Body of pancreas (tissue), 4 donors: ENCODE measurements around the gene SYP.

Source experiments
- POLR2A ChIP-seq, 3 donors: fragments of 450-650 bp; IDR thresholded peaks; one replicate each; pipeline ENCODE4 v1.6.1; 2016; ENCODE audit warnings: antibody characterized with exemption in 3 of 3, mild to moderate bottlenecking in 2 of 3
- TF ChIP-seq, protein P1 (sequence below), 7 experiments: fragments of 450-650 bp in 4 of 7; fragments of 200-600 bp in 3 of 7; sonication (generic) in 3 of 7; IDR thresholded peaks; one replicate each; pipeline ENCODE4 v1.5.1; 2016 to 2019; ENCODE audit warnings: antibody characterized with exemption in 7 of 7

DNA sequence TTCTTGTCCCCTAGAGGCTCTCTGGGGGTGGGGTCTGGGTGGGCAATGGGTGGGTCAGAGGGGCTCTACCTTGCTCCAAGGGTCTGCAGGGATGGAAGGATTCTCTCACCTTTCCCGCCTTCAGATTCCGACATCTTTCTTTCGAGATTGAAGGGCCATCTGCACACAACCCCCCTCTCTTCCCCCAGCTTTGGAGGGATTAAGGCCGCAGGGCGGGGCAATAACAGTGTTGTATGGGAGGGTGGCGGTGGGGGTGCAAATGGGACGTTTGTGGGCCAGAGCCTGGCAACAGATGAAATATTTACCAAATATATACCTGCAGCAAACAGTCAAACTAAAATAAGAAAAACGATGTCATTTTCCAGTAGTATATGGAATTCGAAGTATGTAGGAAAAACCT is 33.2 kb upstream of the SYP start, which contains the start of gene CACNA1F:
- TF ChIP-seq, protein P1, sequence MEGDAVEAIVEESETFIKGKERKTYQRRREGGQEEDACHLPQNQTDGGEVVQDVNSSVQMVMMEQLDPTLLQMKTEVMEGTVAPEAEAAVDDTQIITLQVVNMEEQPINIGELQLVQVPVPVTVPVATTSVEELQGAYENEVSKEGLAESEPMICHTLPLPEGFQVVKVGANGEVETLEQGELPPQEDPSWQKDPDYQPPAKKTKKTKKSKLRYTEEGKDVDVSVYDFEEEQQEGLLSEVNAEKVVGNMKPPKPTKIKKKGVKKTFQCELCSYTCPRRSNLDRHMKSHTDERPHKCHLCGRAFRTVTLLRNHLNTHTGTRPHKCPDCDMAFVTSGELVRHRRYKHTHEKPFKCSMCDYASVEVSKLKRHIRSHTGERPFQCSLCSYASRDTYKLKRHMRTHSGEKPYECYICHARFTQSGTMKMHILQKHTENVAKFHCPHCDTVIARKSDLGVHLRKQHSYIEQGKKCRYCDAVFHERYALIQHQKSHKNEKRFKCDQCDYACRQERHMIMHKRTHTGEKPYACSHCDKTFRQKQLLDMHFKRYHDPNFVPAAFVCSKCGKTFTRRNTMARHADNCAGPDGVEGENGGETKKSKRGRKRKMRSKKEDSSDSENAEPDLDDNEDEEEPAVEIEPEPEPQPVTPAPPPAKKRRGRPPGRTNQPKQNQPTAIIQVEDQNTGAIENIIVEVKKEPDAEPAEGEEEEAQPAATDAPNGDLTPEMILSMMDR (IDR thresholded peaks at IDR 0.05): no peak
- no peak for TF ChIP-seq POLR2A (IDR thresholded peaks at IDR 0.05)
